ENCODE measurements around the gene ATF6. TPM values are rescaled to one million over a fixed set of nuclear protein-coding genes. Genes with fewer than 3 reads are reported as not detected.
A peak's percentile ranks its signal among the peaks of the same experiment; 100 is the strongest.

ATF6 gene
- total and polyA plus RNA-seq, 2 donors (not counting 3 experiments of a cell fraction or from before 2014, with no cell fraction given), result 24.9 to 40.3 TPM

DNA sequence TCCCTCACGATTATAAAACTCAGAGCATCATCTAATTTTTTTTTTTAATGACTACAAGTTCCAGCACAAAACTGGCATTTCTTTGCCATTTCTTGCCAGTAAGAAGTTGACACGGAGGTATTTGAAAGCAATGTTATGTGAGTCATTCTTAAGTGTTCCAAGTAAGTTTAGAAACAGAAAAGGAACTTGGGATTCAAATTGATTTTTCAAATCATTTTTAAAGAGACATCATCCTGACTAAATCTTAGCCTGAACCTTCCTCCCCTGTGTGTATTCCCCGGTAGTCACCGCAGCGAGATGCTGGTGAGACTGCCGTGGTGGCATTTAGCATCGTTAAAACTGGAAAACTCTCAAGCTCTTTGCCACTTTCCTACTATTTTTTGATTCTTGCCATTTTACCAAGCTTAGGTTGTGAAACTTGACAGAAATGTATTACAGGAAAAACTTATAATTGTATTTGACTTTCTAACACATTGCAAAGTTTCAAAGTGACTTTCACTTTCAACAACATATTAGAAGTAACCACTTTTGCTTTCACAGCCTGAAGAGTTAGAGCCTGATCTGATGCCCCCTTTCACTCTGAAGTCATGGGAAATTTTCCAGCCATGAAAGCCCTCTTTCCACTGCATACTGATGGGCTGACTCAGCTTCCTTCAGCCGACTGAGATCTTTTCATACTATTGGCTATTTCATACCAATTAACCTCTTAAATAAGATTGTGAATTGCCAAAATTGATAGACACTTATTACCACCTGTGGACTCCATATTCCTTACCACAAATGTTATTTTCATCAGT, 196.2 kb downstream of the ATF6 start:
- Histone ChIP-seq H3K36me3 (ENCODE audit: control insufficient read depth in 2 of 2, extremely low read depth in 1 of 2, insufficient read depth in 2 of 2, low read length in 2 of 2) (peaks cover 3 to 7% of the 10 kb centered on the region in 2 experiments), H3K79me2 (ENCODE audit: control insufficient read depth, insufficient read depth, low read length) (no peaks in the 10 kb centered on the region), H3K9me1 (replicated peaks; ENCODE audit: control insufficient read depth, extremely low read depth, insufficient read depth, low read length) (no peaks in the 10 kb centered on the region), H3K9me3 (replicated peaks; ENCODE audit: control insufficient read depth, insufficient read depth, low read length) (no peaks in the 10 kb centered on the region), H3K27ac (ENCODE audit: insufficient read depth, low read depth, low read length) (peak overlapping the region; percentile 98), H3K9ac (replicated peaks; ENCODE audit: extremely low read depth, insufficient read depth, low read length) (peak overlapping the region; percentile 92), H3K4me3 (replicated peaks in 1 of 3; ENCODE audit: insufficient read depth in 1 of 3, low read depth in 1 of 3, low read length in 3 of 3) (peak overlapping the region in 2 of 3 experiments; percentile 17 to 80), H4K20me1 (replicated peaks; ENCODE audit: control insufficient read depth, extremely low read depth, insufficient read depth, low read length) (no peaks in the 10 kb centered on the region), H3K4me1 (ENCODE audit: control insufficient read depth, extremely low read depth, insufficient read depth, low read length) (peaks cover 21% of the 10 kb centered on the region), H3K4me2 (ENCODE audit: insufficient read depth, low read length) (peak overlapping the region; percentile 97), H2AFZ (ENCODE audit: low read depth, low read length) (no peak overlapping the region), H3K27me3 (ENCODE audit: control insufficient read depth in 2 of 2, insufficient read depth in 2 of 2, low read length in 2 of 2) (no peaks in the 10 kb centered on the region)
- dilution Hi-C loops (cut with MboI; ENCODE audit: extremely low pct_ligation_motif_present, low sequenced_read_pairs), result no loop called here
- intact Hi-C loops (cut with micrococcal nuclease), result loop anchor here (1.0 to 5.0 kb wide), 3 partner anchors 57 to 170 kb away; partner anchors contain the start of gene OLFML2B
- TSS peak; percentile 98 for BruUV-seq (replicated peaks)
- peak; percentile 98 for FAIRE-seq
- CTCF ChIA-PET, result interaction anchor here (0.7 to 2.4 kb wide), 7 partner anchors 9 to 170 kb away, joined by 3 to 15 read pairs (median 5); partner anchors contain the start of gene OLFML2B
- DNase-seq (ENCODE audit: low read depth, low spot score), result peak; percentile 96
- POLR2A ChIA-PET, result interaction anchor here (1.0 kb wide), 1 partner anchor 62 kb away, joined by 4 read pairs; the partner anchor contains the start of gene OLFML2B
- TF ChIP-seq FOS (IDR thresholded peaks at IDR 0.05; ENCODE audit: borderline replicate concordance, insufficient read depth, low read length), result peak; percentile 74
- no peak for TF ChIP-seq POLR2A (IDR thresholded peaks at IDR 0.05; ENCODE audit: low read depth, low read length)
- TF ChIP-seq POLR2AphosphoS5 (IDR thresholded peaks at IDR 0.05; ENCODE audit: insufficient read depth, low read depth, low read length), result peak; percentile 33
- TF ChIP-seq EZH2 (IDR thresholded peaks at IDR 0.05; ENCODE audit: borderline replicate concordance, low read depth, low read length, severe bottlenecking), result no peak
- TF ChIP-seq, protein P1, sequence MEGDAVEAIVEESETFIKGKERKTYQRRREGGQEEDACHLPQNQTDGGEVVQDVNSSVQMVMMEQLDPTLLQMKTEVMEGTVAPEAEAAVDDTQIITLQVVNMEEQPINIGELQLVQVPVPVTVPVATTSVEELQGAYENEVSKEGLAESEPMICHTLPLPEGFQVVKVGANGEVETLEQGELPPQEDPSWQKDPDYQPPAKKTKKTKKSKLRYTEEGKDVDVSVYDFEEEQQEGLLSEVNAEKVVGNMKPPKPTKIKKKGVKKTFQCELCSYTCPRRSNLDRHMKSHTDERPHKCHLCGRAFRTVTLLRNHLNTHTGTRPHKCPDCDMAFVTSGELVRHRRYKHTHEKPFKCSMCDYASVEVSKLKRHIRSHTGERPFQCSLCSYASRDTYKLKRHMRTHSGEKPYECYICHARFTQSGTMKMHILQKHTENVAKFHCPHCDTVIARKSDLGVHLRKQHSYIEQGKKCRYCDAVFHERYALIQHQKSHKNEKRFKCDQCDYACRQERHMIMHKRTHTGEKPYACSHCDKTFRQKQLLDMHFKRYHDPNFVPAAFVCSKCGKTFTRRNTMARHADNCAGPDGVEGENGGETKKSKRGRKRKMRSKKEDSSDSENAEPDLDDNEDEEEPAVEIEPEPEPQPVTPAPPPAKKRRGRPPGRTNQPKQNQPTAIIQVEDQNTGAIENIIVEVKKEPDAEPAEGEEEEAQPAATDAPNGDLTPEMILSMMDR (IDR thresholded peaks at IDR 0.05; ENCODE audit: extremely low read depth in 1 of 2, insufficient read depth in 1 of 2, low read depth in 1 of 2, low read length in 2 of 2), result no peak
- TF ChIP-seq MYC (IDR thresholded peaks at IDR 0.05; ENCODE audit: low read depth, low read length), result no peak
- TF ChIP-seq, protein P2, sequence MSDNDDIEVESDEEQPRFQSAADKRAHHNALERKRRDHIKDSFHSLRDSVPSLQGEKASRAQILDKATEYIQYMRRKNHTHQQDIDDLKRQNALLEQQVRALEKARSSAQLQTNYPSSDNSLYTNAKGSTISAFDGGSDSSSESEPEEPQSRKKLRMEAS (IDR thresholded peaks at IDR 0.05; ENCODE audit: insufficient read depth, insufficient read length), result no peak
- peak; percentile 28 for TF ChIP-seq GATA2 (IDR thresholded peaks at IDR 0.05; ENCODE audit: insufficient read depth, insufficient read length, low read depth, low read length)
- TF ChIP-seq JUN (IDR thresholded peaks at IDR 0.05; ENCODE audit: borderline replicate concordance, insufficient read depth, insufficient read length, low read depth), result peak; percentile 79

Data from endothelial cell of umbilical vein (primary cell).